ENCODE results near the gene DES.

GRCh38 chr2:219452361-219453317 is 34.5 kb downstream of the DES start:
- TF ChIP-seq, protein P1, sequence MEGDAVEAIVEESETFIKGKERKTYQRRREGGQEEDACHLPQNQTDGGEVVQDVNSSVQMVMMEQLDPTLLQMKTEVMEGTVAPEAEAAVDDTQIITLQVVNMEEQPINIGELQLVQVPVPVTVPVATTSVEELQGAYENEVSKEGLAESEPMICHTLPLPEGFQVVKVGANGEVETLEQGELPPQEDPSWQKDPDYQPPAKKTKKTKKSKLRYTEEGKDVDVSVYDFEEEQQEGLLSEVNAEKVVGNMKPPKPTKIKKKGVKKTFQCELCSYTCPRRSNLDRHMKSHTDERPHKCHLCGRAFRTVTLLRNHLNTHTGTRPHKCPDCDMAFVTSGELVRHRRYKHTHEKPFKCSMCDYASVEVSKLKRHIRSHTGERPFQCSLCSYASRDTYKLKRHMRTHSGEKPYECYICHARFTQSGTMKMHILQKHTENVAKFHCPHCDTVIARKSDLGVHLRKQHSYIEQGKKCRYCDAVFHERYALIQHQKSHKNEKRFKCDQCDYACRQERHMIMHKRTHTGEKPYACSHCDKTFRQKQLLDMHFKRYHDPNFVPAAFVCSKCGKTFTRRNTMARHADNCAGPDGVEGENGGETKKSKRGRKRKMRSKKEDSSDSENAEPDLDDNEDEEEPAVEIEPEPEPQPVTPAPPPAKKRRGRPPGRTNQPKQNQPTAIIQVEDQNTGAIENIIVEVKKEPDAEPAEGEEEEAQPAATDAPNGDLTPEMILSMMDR (conservative IDR thresholded peaks at IDR 0.05 in 1 of 2, IDR thresholded peaks at IDR 0.05 in 1 of 2; ENCODE audit: extremely low read depth in 1 of 2, insufficient read depth in 1 of 2, low read depth in 1 of 2, low read length in 2 of 2): no peak
- no peak for TF ChIP-seq EZH2 (IDR thresholded peaks at IDR 0.05; ENCODE audit: borderline replicate concordance, low read length)

Measured in mammary epithelial cell (primary cell).